HepG2 (cell line): Measurements from ENCODE around the gene DCAF7. TPM values are rescaled to one million over a fixed set of nuclear protein-coding genes. Genes with fewer than 3 reads are reported as not detected.

Source experiments
- ATAC-seq: fragments of 200-7000 bp; cut with Tn5 transposase; 3 replicates; pipeline ENCODE4 v1.9.1; 2020; ENCODE audit warnings: mild to moderate bottlenecking, moderate library complexity
- BruUV-seq: library from RNA; stranded (reverse); fragments of 400-500 nt; replicated peaks from 2 replicates; lab custom pipeline; 2021; lab: Mats Ljungman, UMichigan
- CTCF ChIA-PET: fragments of 300-600 bp; formaldehyde crosslinking; extraction: SDS; loops from one replicate; lab custom pipeline; 2021; ENCODE audit warnings: low total read pairs, inconsistent platforms, low intra/inter-chr PET ratio; lab: Yijun Ruan, JAX
- POLR2A ChIA-PET: fragments of 350-600 bp; sonication (Branson Sonifier 250); formaldehyde crosslinking; loops from one replicate; lab custom pipeline; 2020; ENCODE audit warnings: antibody characterized with exemption, inconsistent platforms; lab: Yijun Ruan, JAX
- DNase-seq: peaks from one replicate; pipeline ENCODE4 v3.0.0-alpha.2; 2015; ENCODE audit warnings: low spot score
- FAIRE-seq: peaks from 3 replicates; lab custom pipeline; 2011; peaks lifted over from hg19 to GRCh38; lab: Jason Lieb, UNC
- H2AFZ ChIP-seq: one replicate; pipeline ENCODE4 v1.6.1; 2011; ENCODE audit warnings: low read length, inconsistent platforms
- H3K27ac ChIP-seq: fragments of 300-600 bp; 3 replicates; pipeline ENCODE4 v1.8.0; 2011; ENCODE audit warnings: mixed run types, mild to moderate bottlenecking, mixed read lengths, low read length, inconsistent platforms; ENCODE audit not compliant: insufficient read depth; ENCODE audit errors: extremely low read length
- H3K27me3 ChIP-seq, 2 experiments: fragments of 200-600 bp in 1 of 2; 2 replicates in 1 of 2; 3 replicates in 1 of 2; pipeline versions ENCODE4 v1.6.0 to v1.8.0; 2011; ENCODE audit warnings: low read length in 2 of 2, mild to moderate bottlenecking in 2 of 2, moderate library complexity in 2 of 2, inconsistent platforms in 1 of 2; ENCODE audit not compliant: insufficient read depth in 2 of 2, control insufficient read depth in 1 of 2
- H3K36me3 ChIP-seq, 2 experiments: fragments of 200-600 bp in 1 of 2; replicated peaks in 1 of 2; 2 replicates in 1 of 2; 3 replicates in 1 of 2; pipeline versions ENCODE4 v1.5.1 to v1.8.0; 2011; ENCODE audit warnings: low read length in 2 of 2, inconsistent platforms in 1 of 2; ENCODE audit not compliant: insufficient read depth in 2 of 2, control insufficient read depth in 1 of 2
- H3K4me1 ChIP-seq: 2 replicates; pipeline ENCODE4 v1.5.1; 2012; ENCODE audit warnings: low read length, inconsistent platforms; ENCODE audit not compliant: insufficient read depth
- H3K4me2 ChIP-seq: 2 replicates; pipeline ENCODE4 v1.6.0; 2011; ENCODE audit warnings: low read depth, low read length, inconsistent platforms
- H3K4me3 ChIP-seq, 3 experiments: fragments of 200-600 bp in 1 of 3; sonication (generic), shearing (Covaris generic) in 1 of 3; replicated peaks in 1 of 3; 2 replicates each; pipeline ENCODE4 v1.5.1; 2011 to 2016; ENCODE audit warnings: low read length in 3 of 3, inconsistent platforms in 2 of 3, low read depth in 2 of 3, mild to moderate bottlenecking in 2 of 3, control low read depth in 1 of 3, mixed read lengths in 1 of 3; ENCODE audit not compliant: insufficient read depth in 1 of 3
- H3K79me2 ChIP-seq: one replicate; pipeline ENCODE4 v1.6.1; 2011; ENCODE audit warnings: low read length, inconsistent platforms; ENCODE audit not compliant: insufficient read depth
- H3K9ac ChIP-seq: 2 replicates; pipeline ENCODE4 v1.6.0; 2011; ENCODE audit warnings: mild to moderate bottlenecking, low read depth, low read length, inconsistent platforms; ENCODE audit not compliant: insufficient read depth
- H3K9me3 ChIP-seq: 2 replicates; pipeline ENCODE4 v1.5.1; 2012; ENCODE audit warnings: mild to moderate bottlenecking, low read length
- H4K20me1 ChIP-seq: 2 replicates; pipeline ENCODE4 v1.6.0; 2011; ENCODE audit warnings: inconsistent platforms, mild to moderate bottlenecking, low read length, moderate library complexity; ENCODE audit not compliant: insufficient read depth
- HNF4A ChIP-seq: sonication (generic); formaldehyde crosslinking; IDR thresholded peaks from 2 replicates; pipeline ENCODE4 v1.4.0; 2020; ENCODE audit warnings: missing genetic modification reagents
- PHF21A ChIP-seq: sonication (generic); formaldehyde crosslinking; IDR thresholded peaks from 2 replicates; pipeline ENCODE4 v1.5.0; 2020; ENCODE audit warnings: mild to moderate bottlenecking, missing genetic modification reagents
- TOPORS ChIP-seq: sonication (generic); formaldehyde crosslinking; IDR thresholded peaks from 2 replicates; pipeline ENCODE4 v1.8.0; 2023; ENCODE audit warnings: mild to moderate bottlenecking, missing genetic modification reagents
- YEATS4 ChIP-seq: sonication (generic); formaldehyde crosslinking; IDR thresholded peaks from 2 replicates; pipeline ENCODE4 v1.4.0; 2020; ENCODE audit warnings: missing genetic modification reagents, borderline replicate concordance
- ZNF543 ChIP-seq: sonication (generic); formaldehyde crosslinking; IDR thresholded peaks from 2 replicates; pipeline ENCODE4 v1.4.0; 2020; ENCODE audit warnings: mild to moderate bottlenecking, missing genetic modification reagents
- ZNF737 ChIP-seq: sonication (generic); formaldehyde crosslinking; IDR thresholded peaks from 2 replicates; pipeline ENCODE4 v1.5.0; 2020; ENCODE audit warnings: missing genetic modification reagents, mild to moderate bottlenecking, borderline replicate concordance
- WGBS: methylation state at CpG from one replicate; pipeline ENCODE4 v1.1.6; 2017; ENCODE audit warnings: low lambda C conversion rate; 5-methylcytosine and 5-hydroxymethylcytosine counted together
- in situ Hi-C: cut with HindIII; loops from 2 replicates; pipeline ENCODE4 v1.10.0; 2017; ENCODE audit warnings: low pct_unique_long_range_greater_than_20kb; ENCODE audit not compliant: extremely low pct_ligation_motif_present
- intact Hi-C: fragments of 100-400 bp; cut with micrococcal nuclease; formaldehyde crosslinking; loops from one replicate; pipeline ENCODE4 v1.10.0; 2022; ENCODE audit not compliant: unreplicated experiment
- polyA plus RNA-seq, 8 experiments: library from polyadenylated mRNA; depleted of rRNA in 3 of 8; stranded (reverse) in 7 of 8; unstranded in 1 of 8; fragments of >200 nt; fragmentation: Illumina TruSeq in 4 of 8; extraction: Trizol in 4 of 8; gene quantifications; 2 replicates each; pipeline versions ENCODE4 v1.2.1 to v1.2.3, GENCODE V29; 2011 to 2016; ENCODE audit warnings: low read depth in 4 of 8, missing spikeins in 1 of 8, mixed read lengths in 1 of 8; ENCODE audit not compliant: insufficient read depth in 1 of 8
- total RNA-seq, 5 experiments: library from RNA; depleted of rRNA; stranded (reverse); fragments of >200 nt; fragmentation: Illumina TruSeq; extraction: Trizol; gene quantifications; 2 replicates each; pipeline ENCODE4 v1.2.3, GENCODE V29; 2016; ENCODE audit warnings: low read depth in 1 of 5
- TF ChIP-seq, protein P1 (sequence below): sonication (generic); formaldehyde crosslinking; IDR thresholded peaks from 2 replicates; pipeline ENCODE4 v1.4.0; 2020; ENCODE audit warnings: missing genetic modification reagents
- TF ChIP-seq, protein P2 (sequence below): sonication (generic); formaldehyde crosslinking; IDR thresholded peaks from 2 replicates; pipeline ENCODE4 v1.5.0; 2020; ENCODE audit warnings: mild to moderate bottlenecking, missing genetic modification reagents
- TF ChIP-seq, protein P3 (sequence below): sonication (generic); formaldehyde crosslinking; IDR thresholded peaks from 2 replicates; pipeline ENCODE4 v1.8.1; 2022; ENCODE audit warnings: mild to moderate bottlenecking, missing genetic modification reagents

The DCAF7 gene
- total and polyA plus RNA-seq, 2 of the 13 experiments (the other 11 are each of a cell fraction or from before 2014, with no cell fraction given): 55.2 to 73.4 TPM

DNA sequence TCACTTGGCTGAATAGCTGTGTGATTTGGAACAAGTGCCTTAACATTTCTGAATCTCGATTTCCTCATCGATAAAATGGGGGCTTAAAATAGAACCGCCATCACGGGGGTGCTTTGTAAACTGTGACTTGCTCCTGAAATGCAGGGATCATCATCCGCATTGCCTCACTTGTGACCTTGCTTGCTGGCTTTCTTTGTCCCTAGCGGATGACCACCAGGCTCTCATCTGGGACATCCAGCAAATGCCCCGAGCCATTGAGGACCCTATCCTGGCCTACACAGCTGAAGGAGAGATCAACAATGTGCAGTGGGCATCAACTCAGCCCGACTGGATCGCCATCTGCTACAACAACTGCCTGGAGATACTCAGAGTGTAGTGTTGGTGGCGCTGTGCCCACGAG lies 38.5 kb downstream of the DCAF7 start:
- BruUV-seq: no TSS peak
- DNase-seq: no peak
- H4K20me1 ChIP-seq: no peaks in the 10 kb centered on the region; the same call in 1 of the 2 replicates
- WGBS: 94% methylated on average over 11 of the region's 11 CpGs
- H3K4me2 ChIP-seq: no peak overlapping the region
- ATAC-seq: no peak
- 0 out of 2 replicates have a peak, but pooled peaks have one; percentile 54 for TF ChIP-seq ZNF737 (CRISPR knock-in tag)
- TF ChIP-seq, protein P1, sequence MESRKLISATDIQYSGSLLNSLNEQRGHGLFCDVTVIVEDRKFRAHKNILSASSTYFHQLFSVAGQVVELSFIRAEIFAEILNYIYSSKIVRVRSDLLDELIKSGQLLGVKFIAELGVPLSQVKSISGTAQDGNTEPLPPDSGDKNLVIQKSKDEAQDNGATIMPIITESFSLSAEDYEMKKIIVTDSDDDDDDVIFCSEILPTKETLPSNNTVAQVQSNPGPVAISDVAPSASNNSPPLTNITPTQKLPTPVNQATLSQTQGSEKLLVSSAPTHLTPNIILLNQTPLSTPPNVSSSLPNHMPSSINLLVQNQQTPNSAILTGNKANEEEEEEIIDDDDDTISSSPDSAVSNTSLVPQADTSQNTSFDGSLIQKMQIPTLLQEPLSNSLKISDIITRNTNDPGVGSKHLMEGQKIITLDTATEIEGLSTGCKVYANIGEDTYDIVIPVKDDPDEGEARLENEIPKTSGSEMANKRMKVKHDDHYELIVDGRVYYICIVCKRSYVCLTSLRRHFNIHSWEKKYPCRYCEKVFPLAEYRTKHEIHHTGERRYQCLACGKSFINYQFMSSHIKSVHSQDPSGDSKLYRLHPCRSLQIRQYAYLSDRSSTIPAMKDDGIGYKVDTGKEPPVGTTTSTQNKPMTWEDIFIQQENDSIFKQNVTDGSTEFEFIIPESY (CRISPR knock-in tag): 0 out of 2 replicates have a peak, but pooled peaks have one; percentile 9
- TF ChIP-seq TOPORS (CRISPR knock-in tag): no peak
- TF ChIP-seq, protein P2, sequence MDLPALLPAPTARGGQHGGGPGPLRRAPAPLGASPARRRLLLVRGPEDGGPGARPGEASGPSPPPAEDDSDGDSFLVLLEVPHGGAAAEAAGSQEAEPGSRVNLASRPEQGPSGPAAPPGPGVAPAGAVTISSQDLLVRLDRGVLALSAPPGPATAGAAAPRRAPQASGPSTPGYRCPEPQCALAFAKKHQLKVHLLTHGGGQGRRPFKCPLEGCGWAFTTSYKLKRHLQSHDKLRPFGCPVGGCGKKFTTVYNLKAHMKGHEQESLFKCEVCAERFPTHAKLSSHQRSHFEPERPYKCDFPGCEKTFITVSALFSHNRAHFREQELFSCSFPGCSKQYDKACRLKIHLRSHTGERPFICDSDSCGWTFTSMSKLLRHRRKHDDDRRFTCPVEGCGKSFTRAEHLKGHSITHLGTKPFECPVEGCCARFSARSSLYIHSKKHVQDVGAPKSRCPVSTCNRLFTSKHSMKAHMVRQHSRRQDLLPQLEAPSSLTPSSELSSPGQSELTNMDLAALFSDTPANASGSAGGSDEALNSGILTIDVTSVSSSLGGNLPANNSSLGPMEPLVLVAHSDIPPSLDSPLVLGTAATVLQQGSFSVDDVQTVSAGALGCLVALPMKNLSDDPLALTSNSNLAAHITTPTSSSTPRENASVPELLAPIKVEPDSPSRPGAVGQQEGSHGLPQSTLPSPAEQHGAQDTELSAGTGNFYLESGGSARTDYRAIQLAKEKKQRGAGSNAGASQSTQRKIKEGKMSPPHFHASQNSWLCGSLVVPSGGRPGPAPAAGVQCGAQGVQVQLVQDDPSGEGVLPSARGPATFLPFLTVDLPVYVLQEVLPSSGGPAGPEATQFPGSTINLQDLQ (CRISPR knock-in tag): 0 out of 2 replicates have a peak, but pooled peaks have one; percentile 21
- no peak for TF ChIP-seq ZNF543 (CRISPR knock-in tag)
- no peak for TF ChIP-seq YEATS4 (CRISPR knock-in tag)
- TF ChIP-seq PHF21A (CRISPR knock-in tag): peak; percentile 32; the same call in 1 of the 2 replicates
- no peak for TF ChIP-seq HNF4A (CRISPR knock-in tag)
- TF ChIP-seq, protein P3, sequence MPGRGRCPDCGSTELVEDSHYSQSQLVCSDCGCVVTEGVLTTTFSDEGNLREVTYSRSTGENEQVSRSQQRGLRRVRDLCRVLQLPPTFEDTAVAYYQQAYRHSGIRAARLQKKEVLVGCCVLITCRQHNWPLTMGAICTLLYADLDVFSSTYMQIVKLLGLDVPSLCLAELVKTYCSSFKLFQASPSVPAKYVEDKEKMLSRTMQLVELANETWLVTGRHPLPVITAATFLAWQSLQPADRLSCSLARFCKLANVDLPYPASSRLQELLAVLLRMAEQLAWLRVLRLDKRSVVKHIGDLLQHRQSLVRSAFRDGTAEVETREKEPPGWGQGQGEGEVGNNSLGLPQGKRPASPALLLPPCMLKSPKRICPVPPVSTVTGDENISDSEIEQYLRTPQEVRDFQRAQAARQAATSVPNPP (CRISPR knock-in tag): no peak
- TF ChIP-seq, all 625 proteins: peak for 4
- in situ Hi-C loops: no loop called here
- no peaks in the 10 kb centered on the region for H3K9me3 ChIP-seq
- no peaks in the 10 kb centered on the region for H3K4me1 ChIP-seq
- H3K9ac ChIP-seq: no peak overlapping the region
- no peak for FAIRE-seq
- no peaks in the 10 kb centered on the region for H3K79me2 ChIP-seq
- H3K36me3 ChIP-seq: peaks cover 42 to 63% of the 10 kb centered on the region in 2 experiments
- intact Hi-C loops: no loop called here
- H3K27ac ChIP-seq: no peak overlapping the region
- no peak overlapping the region for H2AFZ ChIP-seq
- no peak overlapping the region for H3K4me3 ChIP-seq
- CTCF ChIA-PET: no interaction called here
- no peaks in the 10 kb centered on the region for H3K27me3 ChIP-seq
- POLR2A ChIA-PET: no interaction called here
